Measurements from ENCODE around the gene GPAM.

GPAM gene

GRCh38 chr10:112183329-112184051 is at the start of gene GPAM:
Gene GPAM, minus strand, starts transcription at chr10:112183765. Its CDS starts 1,981 bp downstream, at chr10:112181784.
- DNase-seq (ENCODE audit: extremely low spot score): peak; percentile 98
- POLR2A ChIA-PET: interaction anchor here (0.5 to 1.9 kb wide), 13 partner anchors 9 to 1760 kb away, joined by 3 to 8 read pairs (median 4); no protein-coding TSS in a partner anchor
- TF ChIP-seq NFRKB (IDR thresholded peaks at IDR 0.05): no peak
- no peak for TF ChIP-seq PKNOX1 (IDR thresholded peaks at IDR 0.05)
- no peak for TF ChIP-seq FOXK2 (IDR thresholded peaks at IDR 0.05)
- TF ChIP-seq FOXA1 (IDR thresholded peaks at IDR 0.05): no peak
- TF ChIP-seq FOXM1 (IDR thresholded peaks at IDR 0.05; ENCODE audit: borderline replicate concordance): no peak
- peak; percentile 30; the same call in 1 of the 2 replicates for TF ChIP-seq TARDBP (IDR thresholded peaks at IDR 0.05)
- TF ChIP-seq SUZ12 (IDR thresholded peaks at IDR 0.05): no peak
- no peak; the same call in 1 of the 2 replicates for TF ChIP-seq LEF1 (IDR thresholded peaks at IDR 0.05; ENCODE audit: borderline replicate concordance)
- no peak for TF ChIP-seq HDGF (IDR thresholded peaks at IDR 0.05; ENCODE audit: borderline replicate concordance)
- TF ChIP-seq L3MBTL2 (conservative IDR thresholded peaks at IDR 0.05): peak; percentile 81
- no peak for TF ChIP-seq ELF4 (IDR thresholded peaks at IDR 0.05)
- CTCF ChIA-PET: no interaction called here

GRCh38 chr10:112232670-112233069 is 49.1 kb upstream of the GPAM start:
- no peak for DNase-seq (ENCODE audit: extremely low spot score)
- TF ChIP-seq PKNOX1 (IDR thresholded peaks at IDR 0.05): no peak
- TF ChIP-seq FOXM1 (IDR thresholded peaks at IDR 0.05; ENCODE audit: borderline replicate concordance): no peak
- no peak for TF ChIP-seq FOXA1 (IDR thresholded peaks at IDR 0.05)
- no peak for TF ChIP-seq NFRKB (IDR thresholded peaks at IDR 0.05)
- ChIA-PET CTCF (no interaction called here), POLR2A (no interaction called here)

- TF ChIP-seq FOXM1 (IDR thresholded peaks at IDR 0.05; ENCODE audit: borderline replicate concordance): no peak
- TF ChIP-seq HDGF (IDR thresholded peaks at IDR 0.05; ENCODE audit: borderline replicate concordance): no peak
- TF ChIP-seq NFRKB (IDR thresholded peaks at IDR 0.05): no peak
- TF ChIP-seq LEF1 (IDR thresholded peaks at IDR 0.05; ENCODE audit: borderline replicate concordance): no peak
- TF ChIP-seq ZNF384 (IDR thresholded peaks at IDR 0.05): no peak
- TF ChIP-seq CTBP1 (IDR thresholded peaks at IDR 0.05; ENCODE audit: borderline replicate concordance): no peak
- no peak for TF ChIP-seq FOXK2 (IDR thresholded peaks at IDR 0.05)
- no peak for TF ChIP-seq BHLHE40 (IDR thresholded peaks at IDR 0.05; ENCODE audit: borderline replicate concordance)
- no peak for TF ChIP-seq FOXA1 (IDR thresholded peaks at IDR 0.05)
- TF ChIP-seq TARDBP (IDR thresholded peaks at IDR 0.05): no peak
- POLR2A ChIA-PET: no interaction called here
- CTCF ChIA-PET: no interaction called here
Observed at GRCh38 chr10:112231602-112232400, 48.2 kb upstream of the GPAM start.

GRCh38 chr10:112230325-112230988 is 46.9 kb upstream of the GPAM start:
- DNase-seq (ENCODE audit: extremely low spot score): no peak
- CTCF ChIA-PET: interaction anchor here (0.6 kb wide), 1 partner anchor 16 kb away, joined by 3 read pairs; no protein-coding TSS in a partner anchor
- no peak for TF ChIP-seq HDGF (IDR thresholded peaks at IDR 0.05; ENCODE audit: borderline replicate concordance)
- no peak for TF ChIP-seq L3MBTL2 (conservative IDR thresholded peaks at IDR 0.05)
- no peak for TF ChIP-seq FOXM1 (IDR thresholded peaks at IDR 0.05; ENCODE audit: borderline replicate concordance)
- no peak for TF ChIP-seq TARDBP (IDR thresholded peaks at IDR 0.05)
- TF ChIP-seq FOXK2 (IDR thresholded peaks at IDR 0.05): no peak
- no peak for TF ChIP-seq BHLHE40 (IDR thresholded peaks at IDR 0.05; ENCODE audit: borderline replicate concordance)
- no peak for TF ChIP-seq LEF1 (IDR thresholded peaks at IDR 0.05; ENCODE audit: borderline replicate concordance)
- no peak for TF ChIP-seq PKNOX1 (IDR thresholded peaks at IDR 0.05)
- no peak for TF ChIP-seq ZNF384 (IDR thresholded peaks at IDR 0.05)
- no peak for TF ChIP-seq CTBP1 (IDR thresholded peaks at IDR 0.05; ENCODE audit: borderline replicate concordance)
- TF ChIP-seq NFRKB (IDR thresholded peaks at IDR 0.05): no peak
- TF ChIP-seq SP1 (IDR thresholded peaks at IDR 0.05): no peak
- no peak for TF ChIP-seq FOXA1 (IDR thresholded peaks at IDR 0.05)
- TF ChIP-seq SUZ12 (IDR thresholded peaks at IDR 0.05): no peak
- no peak for TF ChIP-seq ARNT (IDR thresholded peaks at IDR 0.05)
- TF ChIP-seq ELF4 (IDR thresholded peaks at IDR 0.05): no peak
- POLR2A ChIA-PET: no interaction called here

More at GRCh38 chr10:112231602-112232400, 48.2 kb upstream of the GPAM start:
- DNase-seq (ENCODE audit: extremely low spot score): no peak

- no peak for TF ChIP-seq SP1 (IDR thresholded peaks at IDR 0.05)
- TF ChIP-seq ARNT (IDR thresholded peaks at IDR 0.05): no peak
- no peak for TF ChIP-seq PKNOX1 (IDR thresholded peaks at IDR 0.05)
- no peak for TF ChIP-seq ELF4 (IDR thresholded peaks at IDR 0.05)
- TF ChIP-seq SUZ12 (IDR thresholded peaks at IDR 0.05): no peak
- no peak for TF ChIP-seq L3MBTL2 (conservative IDR thresholded peaks at IDR 0.05)
- no peak for TF ChIP-seq FOXK2 (IDR thresholded peaks at IDR 0.05)
- no peak for TF ChIP-seq NFRKB (IDR thresholded peaks at IDR 0.05)
- TF ChIP-seq BHLHE40 (IDR thresholded peaks at IDR 0.05; ENCODE audit: borderline replicate concordance): no peak
- TF ChIP-seq LEF1 (IDR thresholded peaks at IDR 0.05; ENCODE audit: borderline replicate concordance): no peak
- TF ChIP-seq TARDBP (IDR thresholded peaks at IDR 0.05): no peak
- TF ChIP-seq FOXM1 (IDR thresholded peaks at IDR 0.05; ENCODE audit: borderline replicate concordance): no peak
- no peak for TF ChIP-seq CTBP1 (IDR thresholded peaks at IDR 0.05; ENCODE audit: borderline replicate concordance)
- no peak for TF ChIP-seq HDGF (IDR thresholded peaks at IDR 0.05; ENCODE audit: borderline replicate concordance)
- TF ChIP-seq ZNF384 (IDR thresholded peaks at IDR 0.05): no peak
- TF ChIP-seq FOXA1 (IDR thresholded peaks at IDR 0.05): no peak
- CTCF ChIA-PET: no interaction called here
- no peak for DNase-seq (ENCODE audit: extremely low spot score)
- POLR2A ChIA-PET: no interaction called here
Observed at GRCh38 chr10:112229901-112230300, 46.3 kb upstream of the GPAM start.

All from HEK293T (cell line).